ENCODE measurements around the gene SNX32. TPM values are rescaled to one million over a fixed set of nuclear protein-coding genes. Genes with fewer than 3 reads are reported as not detected.
A peak's percentile ranks its signal among the peaks of the same experiment; 100 is the strongest.

SNX32 gene
- total and polyA plus RNA-seq, 9 of the 15 experiments (the other 6 are each of a cell fraction or from before 2014, with no cell fraction given), result 0.03 TPM; not detected in 7

DNA sequence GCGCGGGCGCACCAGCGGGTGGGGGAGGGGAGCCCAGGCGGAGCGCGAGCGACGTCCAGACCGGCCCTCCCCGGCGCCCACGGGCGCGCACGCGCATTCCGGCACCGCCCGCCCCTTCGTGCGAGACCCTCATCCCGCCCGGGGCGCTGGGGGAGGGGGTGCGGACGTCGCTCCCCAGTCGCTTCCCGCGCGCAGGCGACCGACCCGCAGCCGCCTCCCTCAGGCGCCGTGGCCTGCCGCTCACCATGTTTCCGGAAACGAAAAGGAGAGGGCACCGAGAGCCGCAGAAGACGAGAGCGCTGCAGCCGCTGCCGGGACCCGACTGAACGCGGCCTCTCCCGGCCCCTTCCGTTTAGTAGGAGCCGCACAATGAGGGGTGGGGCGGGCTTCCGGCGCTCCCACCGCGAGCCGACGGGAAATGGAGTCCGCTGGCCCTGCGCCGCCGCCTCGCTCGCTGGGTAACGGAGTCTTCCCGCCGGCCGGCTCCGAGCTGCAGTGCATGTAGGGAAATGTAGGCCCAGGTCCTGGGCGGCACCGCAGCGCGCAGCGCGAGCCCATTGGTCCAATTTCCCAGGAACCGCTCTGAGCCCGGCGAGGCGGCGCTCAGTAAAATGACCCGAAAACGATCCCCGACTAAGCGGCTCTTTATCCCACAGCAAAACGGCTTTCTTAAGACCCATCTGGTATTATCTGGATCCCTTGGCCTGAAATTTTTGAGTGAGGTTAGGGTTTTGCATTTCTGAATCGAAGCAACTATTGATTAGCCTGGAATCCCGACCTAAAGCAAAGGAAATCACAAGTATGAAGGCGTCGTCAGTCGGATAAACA lies 24.3 kb downstream of the SNX32 start, which contains the start of gene CFL1 (continued):
- TF ChIP-seq, protein P1, sequence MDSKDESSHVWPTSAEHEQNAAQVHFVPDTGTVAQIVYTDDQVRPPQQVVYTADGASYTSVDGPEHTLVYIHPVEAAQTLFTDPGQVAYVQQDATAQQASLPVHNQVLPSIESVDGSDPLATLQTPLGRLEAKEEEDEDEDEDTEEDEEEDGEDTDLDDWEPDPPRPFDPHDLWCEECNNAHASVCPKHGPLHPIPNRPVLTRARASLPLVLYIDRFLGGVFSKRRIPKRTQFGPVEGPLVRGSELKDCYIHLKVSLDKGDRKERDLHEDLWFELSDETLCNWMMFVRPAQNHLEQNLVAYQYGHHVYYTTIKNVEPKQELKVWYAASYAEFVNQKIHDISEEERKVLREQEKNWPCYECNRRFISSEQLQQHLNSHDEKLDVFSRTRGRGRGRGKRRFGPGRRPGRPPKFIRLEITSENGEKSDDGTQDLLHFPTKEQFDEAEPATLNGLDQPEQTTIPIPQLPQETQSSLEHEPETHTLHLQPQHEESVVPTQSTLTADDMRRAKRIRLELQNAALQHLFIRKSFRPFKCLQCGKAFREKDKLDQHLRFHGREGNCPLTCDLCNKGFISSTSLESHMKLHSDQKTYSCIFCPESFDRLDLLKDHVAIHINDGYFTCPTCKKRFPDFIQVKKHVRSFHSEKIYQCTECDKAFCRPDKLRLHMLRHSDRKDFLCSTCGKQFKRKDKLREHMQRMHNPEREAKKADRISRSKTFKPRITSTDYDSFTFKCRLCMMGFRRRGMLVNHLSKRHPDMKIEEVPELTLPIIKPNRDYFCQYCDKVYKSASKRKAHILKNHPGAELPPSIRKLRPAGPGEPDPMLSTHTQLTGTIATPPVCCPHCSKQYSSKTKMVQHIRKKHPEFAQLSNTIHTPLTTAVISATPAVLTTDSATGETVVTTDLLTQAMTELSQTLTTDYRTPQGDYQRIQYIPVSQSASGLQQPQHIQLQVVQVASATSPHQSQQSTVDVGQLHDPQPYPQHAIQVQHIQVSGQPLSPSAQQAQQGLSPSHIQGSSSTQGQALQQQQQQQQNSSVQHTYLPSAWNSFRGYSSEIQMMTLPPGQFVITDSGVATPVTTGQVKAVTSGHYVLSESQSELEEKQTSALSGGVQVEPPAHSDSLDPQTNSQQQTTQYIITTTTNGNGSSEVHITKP (IDR thresholded peaks at IDR 0.05; ENCODE audit: partially characterized antibody), result peak; percentile 53
- TF ChIP-seq FIP1L1 (IDR thresholded peaks at IDR 0.05; ENCODE audit: low read depth, low read length, poor library complexity, severe bottlenecking) (peak; percentile 28), ZNF175 (CRISPR knock-in tag; IDR thresholded peaks at IDR 0.05; ENCODE audit: low read depth) (0 out of 2 replicates have a peak, but pooled peaks have one; percentile 55), ELF1 (tag; IDR thresholded peaks at IDR 0.05) (peak; percentile 73), ERF (CRISPR knock-in tag; IDR thresholded peaks at IDR 0.05) (peak; percentile 74), E2F3 (CRISPR knock-in tag; IDR thresholded peaks at IDR 0.05) (peak; percentile 66), ZNF696 (CRISPR knock-in tag; conservative IDR thresholded peaks at IDR 0.05) (no peak), CCNT2 (IDR thresholded peaks at IDR 0.05; ENCODE audit: borderline replicate concordance, extremely low read depth, insufficient read length, low read depth, low read length) (peak; percentile 67), POU5F1 (IDR thresholded peaks at IDR 0.05; ENCODE audit: borderline replicate concordance, low read depth, low read length, partially characterized antibody) (no peak), CBFB (CRISPR knock-in tag; IDR thresholded peaks at IDR 0.05) (no peak), FOS (IDR thresholded peaks at IDR 0.05; ENCODE audit: extremely low read depth, insufficient read length) (no peak), SIN3B (IDR thresholded peaks at IDR 0.05; ENCODE audit: low read depth) (peak; percentile 78), SIN3A (IDR thresholded peaks at IDR 0.05; ENCODE audit: borderline replicate concordance in 2 of 2, control insufficient read depth in 1 of 2, low read depth in 2 of 2, low read length in 2 of 2) (peak; percentile 66 to 77; a peak in 3 of 4 replicates), CTBP1 (IDR thresholded peaks at IDR 0.05; ENCODE audit: borderline replicate concordance) (peak; percentile 85), FOSL1 (tag; conservative IDR thresholded peaks at IDR 0.05) (no peak), PHF8 (IDR thresholded peaks at IDR 0.05; ENCODE audit: borderline replicate concordance, low read length) (peak; percentile 87; the same call in 1 of the 2 replicates), KDM2B (CRISPR knock-in tag; IDR thresholded peaks at IDR 0.05) (0 out of 2 replicates have a peak, but pooled peaks have one; percentile 15), ZNF197 (CRISPR knock-in tag; IDR thresholded peaks at IDR 0.05; ENCODE audit: low read depth) (peak; percentile 87)
- TF ChIP-seq, protein P2, sequence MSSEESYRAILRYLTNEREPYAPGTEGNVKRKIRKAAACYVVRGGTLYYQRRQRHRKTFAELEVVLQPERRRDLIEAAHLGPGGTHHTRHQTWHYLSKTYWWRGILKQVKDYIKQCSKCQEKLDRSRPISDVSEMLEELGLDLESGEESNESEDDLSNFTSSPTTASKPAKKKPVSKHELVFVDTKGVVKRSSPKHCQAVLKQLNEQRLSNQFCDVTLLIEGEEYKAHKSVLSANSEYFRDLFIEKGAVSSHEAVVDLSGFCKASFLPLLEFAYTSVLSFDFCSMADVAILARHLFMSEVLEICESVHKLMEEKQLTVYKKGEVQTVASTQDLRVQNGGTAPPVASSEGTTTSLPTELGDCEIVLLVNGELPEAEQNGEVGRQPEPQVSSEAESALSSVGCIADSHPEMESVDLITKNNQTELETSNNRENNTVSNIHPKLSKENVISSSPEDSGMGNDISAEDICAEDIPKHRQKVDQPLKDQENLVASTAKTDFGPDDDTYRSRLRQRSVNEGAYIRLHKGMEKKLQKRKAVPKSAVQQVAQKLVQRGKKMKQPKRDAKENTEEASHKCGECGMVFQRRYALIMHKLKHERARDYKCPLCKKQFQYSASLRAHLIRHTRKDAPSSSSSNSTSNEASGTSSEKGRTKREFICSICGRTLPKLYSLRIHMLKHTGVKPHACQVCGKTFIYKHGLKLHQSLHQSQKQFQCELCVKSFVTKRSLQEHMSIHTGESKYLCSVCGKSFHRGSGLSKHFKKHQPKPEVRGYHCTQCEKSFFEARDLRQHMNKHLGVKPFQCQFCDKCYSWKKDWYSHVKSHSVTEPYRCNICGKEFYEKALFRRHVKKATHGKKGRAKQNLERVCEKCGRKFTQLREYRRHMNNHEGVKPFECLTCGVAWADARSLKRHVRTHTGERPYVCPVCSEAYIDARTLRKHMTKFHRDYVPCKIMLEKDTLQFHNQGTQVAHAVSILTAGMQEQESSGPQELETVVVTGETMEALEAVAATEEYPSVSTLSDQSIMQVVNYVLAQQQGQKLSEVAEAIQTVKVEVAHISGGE (CRISPR knock-in tag; IDR thresholded peaks at IDR 0.05), result peak; percentile 75 to 96 (median 90); a peak in 5 of 6 replicates
